Measurements from ENCODE around the gene CPHXL2.

The CPHXL2 gene

DNA sequence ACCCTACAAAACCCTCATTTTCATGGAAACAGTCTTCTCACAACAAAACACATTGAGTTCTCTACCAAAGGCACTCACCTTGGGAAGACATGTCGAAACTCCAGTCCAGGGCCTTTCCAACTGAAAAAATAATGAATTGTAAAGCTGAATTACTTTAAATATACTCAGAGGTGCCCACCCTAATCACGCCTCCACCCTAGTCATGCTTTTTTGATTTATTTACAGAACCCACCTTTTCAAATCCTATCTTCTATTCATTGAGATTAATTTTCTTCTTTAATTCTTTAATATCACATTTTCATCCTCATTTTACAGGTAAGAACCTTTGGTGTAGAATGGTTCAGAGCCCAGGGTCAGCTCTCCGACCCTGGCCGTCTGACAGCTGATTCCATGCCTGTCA, at the start of gene CPHXL2:
Gene CPHXL2, minus strand, starts transcription at position 101 of the 400 bp plus-strand sequence. Its CDS starts 10 bp downstream, at position 91.
- DNase-seq: no peak

DNA sequence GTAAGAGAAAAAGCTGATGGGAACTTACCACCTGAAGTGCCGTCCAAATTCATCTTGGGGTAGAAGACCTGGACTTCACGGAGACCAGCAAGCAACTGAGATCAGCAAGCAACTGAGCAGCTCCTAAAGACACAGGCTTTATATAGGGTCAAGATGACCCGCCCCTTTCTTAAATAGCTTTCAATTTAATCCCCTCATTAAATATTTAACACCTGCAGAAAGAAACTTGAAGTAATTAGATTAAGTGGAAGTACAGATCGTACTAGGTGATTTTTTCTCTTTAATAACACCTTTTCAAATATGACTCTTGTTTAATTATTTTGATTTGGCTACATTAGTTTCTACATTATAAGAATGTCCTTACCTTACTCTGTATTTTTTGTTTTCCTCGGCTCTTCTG, 49.6 kb upstream of the CPHXL2 start, which contains the start of gene CPHXL:
Gene CPHXL, minus strand, starts transcription at position 101 of the 400 bp plus-strand sequence. Its CDS starts 48 bp downstream, at position 53.
- DNase-seq: no peak

GRCh38 chr16:75718452-75718851, 41.6 kb upstream of the CPHXL2 start:
- DNase-seq: no peak

GRCh38 chr16:75714661-75715060, 37.9 kb upstream of the CPHXL2 start:
- DNase-seq: no peak

DNA sequence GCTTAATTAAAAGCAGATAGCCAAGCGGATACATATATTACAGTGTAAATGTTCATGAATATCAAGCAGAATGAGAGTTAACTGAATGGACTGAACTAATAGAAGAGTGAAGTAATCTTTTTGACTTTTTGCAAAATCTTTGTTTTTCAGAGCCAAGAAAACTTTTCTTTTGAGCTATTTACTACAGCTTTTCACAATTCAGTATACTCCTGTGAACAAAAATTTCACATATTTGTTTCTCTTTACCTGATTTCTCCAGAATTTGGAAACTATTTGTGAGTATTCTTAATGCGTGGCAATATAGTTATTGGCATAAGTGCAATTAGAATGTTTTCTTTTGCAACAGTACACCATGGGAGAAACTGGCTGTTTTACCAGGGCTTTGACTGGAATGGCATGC, 33.5 kb upstream of the CPHXL2 start:
- DNase-seq: no peak

GRCh38 chr16:75703306-75703705, 26.5 kb upstream of the CPHXL2 start:
- DNase-seq: no peak

DNA sequence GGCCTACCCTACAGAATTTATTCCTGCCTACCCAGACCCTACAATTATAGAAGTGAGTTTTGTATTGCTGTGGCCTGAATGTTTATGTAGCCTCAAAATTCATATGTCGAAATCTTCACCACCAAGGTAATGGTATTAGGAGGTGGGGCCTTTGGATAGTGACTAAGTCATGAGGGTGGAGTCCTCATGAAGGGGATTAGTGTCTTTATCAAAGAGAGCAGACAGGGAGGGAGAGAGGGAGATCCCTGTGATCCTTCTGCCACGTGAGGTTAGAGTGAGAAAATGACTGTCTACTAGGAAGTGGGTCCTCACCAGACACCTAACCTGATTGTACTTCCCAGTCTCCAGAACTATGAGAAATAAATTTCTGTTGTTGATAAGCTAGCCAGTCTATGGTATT, 25.4 kb upstream of the CPHXL2 start:
- no peak for DNase-seq

DNA sequence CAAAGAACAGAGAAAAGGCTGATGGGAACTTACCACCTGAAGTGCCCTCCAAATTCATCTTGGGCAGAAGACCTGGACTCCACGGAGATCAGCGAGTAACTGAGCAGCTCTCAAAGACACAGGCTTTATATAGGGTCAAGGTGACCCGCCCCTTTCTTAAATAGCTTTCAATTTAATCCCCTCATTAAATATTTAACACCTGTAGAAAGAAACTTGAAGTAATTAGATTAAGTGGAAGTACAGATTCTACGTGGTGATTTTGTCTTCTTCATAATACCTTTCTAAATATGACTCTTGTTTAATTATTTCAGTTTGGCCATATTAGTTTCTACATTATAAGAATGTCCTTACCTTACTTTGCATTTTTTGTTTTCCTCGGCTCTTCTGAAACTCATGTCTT, 24.6 kb upstream of the CPHXL2 start, which contains the start of gene DUXB:
Gene DUXB, minus strand, starts transcription at position 101 of the 400 bp plus-strand sequence. Its CDS starts 43 bp downstream, at position 58.
- no peak for DNase-seq

- DNase-seq: no peak
These were observed 20.8 kb upstream of the CPHXL2 start for GRCh38 chr16:75697571-75697970.

DNA sequence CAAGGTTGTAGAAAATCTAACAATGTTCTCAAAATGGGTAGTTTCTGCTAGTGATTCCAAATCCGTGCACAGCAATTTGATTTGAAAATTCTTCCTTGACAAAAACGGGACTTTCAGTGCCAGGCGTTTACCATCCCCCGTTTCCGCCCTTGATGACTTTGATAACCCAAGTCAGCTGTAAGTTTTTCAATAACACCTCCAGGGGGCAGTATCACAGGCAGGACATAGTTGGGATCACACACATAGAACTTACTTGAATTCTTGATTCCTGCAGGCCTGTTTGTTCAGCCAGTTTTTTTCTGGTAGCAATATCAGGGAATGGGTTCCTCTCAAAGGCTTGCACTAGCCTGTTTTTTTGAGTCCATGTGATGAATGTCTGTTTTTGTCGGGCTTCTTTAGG, 18.9 kb upstream of the CPHXL2 start:
- DNase-seq: peak; percentile 6

GRCh38 chr16:75687361-75687760, 10.6 kb upstream of the CPHXL2 start:
- no peak for DNase-seq

GRCh38 chr16:75682308-75682707, 5.5 kb upstream of the CPHXL2 start:
- no peak for DNase-seq

DNA sequence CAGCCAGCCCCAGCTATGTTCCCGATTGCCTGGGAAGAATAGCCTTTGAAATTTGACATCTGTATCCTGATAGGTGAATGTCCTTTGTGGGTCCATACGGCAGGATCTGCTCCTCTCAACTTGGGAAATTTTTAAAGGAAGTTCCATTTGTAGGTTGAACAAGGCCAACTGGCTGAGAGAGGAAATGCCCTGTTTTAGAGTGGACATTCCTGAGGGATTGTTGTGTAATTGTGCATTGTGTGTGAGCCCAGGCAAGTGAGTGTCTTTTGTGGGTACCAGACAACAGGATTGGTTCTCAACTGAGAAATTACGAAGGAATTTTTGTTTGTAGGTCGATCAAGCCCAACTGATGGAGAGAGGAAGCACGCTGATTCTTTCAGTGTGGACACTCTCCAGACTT, 2.6 kb upstream of the CPHXL2 start:
- no peak for DNase-seq

DNA sequence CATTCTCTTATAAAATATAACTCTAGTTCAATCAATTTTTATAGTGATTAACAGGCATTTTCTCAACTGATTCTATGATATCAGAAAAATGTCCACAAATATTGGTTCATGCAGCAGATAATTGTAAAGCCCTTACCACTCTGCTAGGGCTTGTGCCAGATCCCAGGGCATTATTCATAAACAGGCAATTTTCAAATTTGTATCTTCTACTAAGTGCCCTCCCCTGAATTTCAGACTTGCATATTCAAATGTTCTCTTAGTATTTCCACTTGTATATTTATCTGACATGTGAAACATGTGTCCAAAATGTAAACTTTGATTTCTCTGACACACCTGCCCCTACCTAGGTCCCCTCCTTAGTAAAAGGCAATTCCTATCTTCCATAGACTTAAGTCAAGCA, 9.3 kb downstream of the CPHXL2 start:
- no peak for DNase-seq

DNA sequence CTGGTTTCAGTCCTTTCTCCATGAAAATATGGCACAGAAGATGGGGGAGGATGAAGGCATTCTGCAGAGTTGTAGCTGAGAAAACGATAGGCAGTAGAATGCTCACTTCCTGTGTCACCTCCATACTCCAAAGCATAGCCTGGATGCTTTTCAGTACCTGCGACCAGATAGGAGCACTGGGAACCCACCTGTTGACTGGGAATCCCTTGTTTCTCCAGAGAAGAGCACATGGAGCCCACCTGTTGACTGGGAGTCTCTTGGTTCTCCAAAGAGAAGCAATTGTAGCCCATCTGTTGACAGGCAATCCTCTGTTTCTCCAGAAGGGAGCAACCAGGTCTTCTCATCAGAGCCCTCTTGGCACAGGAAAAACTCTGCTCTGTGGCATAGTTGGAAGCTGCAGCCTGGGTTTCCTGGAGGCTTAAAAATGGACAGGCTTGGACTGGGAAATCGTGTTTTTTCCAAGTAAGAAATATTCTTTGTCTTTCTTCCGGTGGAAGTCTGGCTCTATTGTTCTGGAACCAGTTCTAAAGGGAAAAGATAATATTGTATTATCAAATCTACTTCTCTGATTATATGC, 16.0 kb downstream of the CPHXL2 start:
- no peak for DNase-seq

- no peak for DNase-seq
These were observed 16.5 kb downstream of the CPHXL2 start for GRCh38 chr16:75660321-75660720.

- no peak for DNase-seq
These were observed 18.6 kb downstream of the CPHXL2 start for GRCh38 chr16:75658175-75658574.

- DNase-seq: no peak
These were observed 22.9 kb downstream of the CPHXL2 start for GRCh38 chr16:75653922-75654321.

- peak; percentile 82 for DNase-seq
These were observed 28.3 kb downstream of the CPHXL2 start for GRCh38 chr16:75648265-75649076.

DNA sequence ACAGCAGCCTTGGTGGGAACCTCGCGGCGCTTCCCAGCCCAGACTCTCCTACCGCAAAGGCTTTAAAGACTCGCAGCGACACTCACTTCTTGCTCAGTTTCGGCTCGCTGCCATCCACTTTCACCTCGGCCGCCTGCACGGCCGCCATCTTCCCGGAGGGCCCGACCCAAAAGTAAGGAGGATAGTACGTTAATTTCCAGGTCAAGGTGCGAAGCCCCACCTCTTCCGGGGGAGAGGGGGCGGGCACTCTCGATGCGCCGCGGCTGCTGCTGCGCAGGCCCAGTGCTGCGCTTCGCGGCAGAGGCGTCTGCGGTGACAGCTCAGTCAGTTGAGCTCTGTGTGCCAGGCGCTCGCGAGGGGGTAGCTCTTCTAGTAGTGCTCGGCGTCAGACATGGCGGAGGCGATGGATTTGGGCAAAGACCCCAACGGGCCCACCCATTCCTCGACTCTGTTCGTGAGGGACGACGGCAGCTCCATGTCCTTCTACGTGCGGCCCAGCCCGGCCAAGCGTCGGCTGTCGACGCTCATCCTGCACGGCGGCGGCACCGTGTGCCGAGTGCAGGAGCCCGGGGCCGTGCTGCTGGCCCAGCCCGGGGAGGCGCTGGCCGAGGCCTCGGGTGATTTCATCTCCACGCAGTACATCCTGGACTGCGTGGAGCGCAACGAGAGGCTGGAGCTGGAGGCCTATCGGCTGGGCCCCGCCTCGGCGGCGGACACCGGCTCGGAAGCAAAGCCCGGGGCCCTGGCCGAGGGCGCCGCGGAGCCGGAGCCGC, 29.1 kb downstream of the CPHXL2 start, which contains the start of the genes KARS1 and TERF2IP:
Gene KARS1, minus strand, starts transcription at position 174 of the 773 bp plus-strand sequence. Its CDS starts 26 bp downstream, at position 148.
Gene TERF2IP, plus strand, starts transcription at position 282 of the 773 bp plus-strand sequence. Its CDS starts 110 bp downstream, at position 392.
- peak; percentile 97 for DNase-seq

- DNase-seq: no peak
These were observed 29.7 kb downstream of the CPHXL2 start for GRCh38 chr16:75647112-75647491.

DNA sequence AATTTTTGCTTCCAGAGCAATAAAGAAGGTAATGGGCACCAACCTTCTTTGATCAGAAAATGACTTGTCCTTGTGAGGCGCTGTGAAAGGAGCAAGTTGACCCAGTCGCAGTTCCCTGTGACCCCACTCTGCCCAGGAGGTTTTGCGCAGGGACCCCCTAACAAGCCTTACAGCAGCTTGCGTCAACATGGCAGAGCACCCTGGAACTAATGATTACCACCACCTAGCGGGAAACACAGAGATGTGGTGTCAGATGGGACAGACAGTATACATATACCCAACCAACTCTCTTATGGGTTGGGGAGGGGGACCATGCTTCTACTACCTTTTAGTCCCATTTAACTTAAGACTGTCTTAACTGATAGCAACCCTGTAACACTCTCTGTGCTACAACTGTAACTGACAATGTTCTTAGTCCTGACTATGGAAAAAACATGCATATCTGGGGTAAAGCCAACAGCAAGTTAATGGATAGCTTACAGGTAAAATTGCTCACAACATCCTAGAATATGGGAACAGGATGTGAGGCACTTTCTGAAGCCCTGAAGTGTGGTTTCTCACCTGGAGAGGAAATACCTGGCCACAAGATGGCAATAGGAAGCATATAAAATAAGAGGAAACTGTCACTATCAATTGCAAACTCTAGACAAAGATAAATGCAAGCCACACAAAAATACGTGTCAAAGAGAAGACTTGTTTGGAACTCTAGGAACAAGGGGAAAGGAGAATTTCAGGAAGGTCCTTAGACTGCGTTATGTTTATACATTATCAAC, 32.4 kb downstream of the CPHXL2 start:
- no peak for DNase-seq
